ENCODE measurements around the gene LRRC71. TPM values are rescaled to one million over a fixed set of nuclear protein-coding genes. Genes with fewer than 3 reads are reported as not detected.

LRRC71 gene
- total RNA-seq, 1 experiment from 2014 or later, result 0.22 TPM

- TF ChIP-seq NR3C1 (CRISPR knock-in tag; conservative IDR thresholded peaks at IDR 0.05; ENCODE audit: low read depth) (no peak), ZNF512 (CRISPR knock-in tag; IDR thresholded peaks at IDR 0.05; ENCODE audit: borderline replicate concordance) (no peak), E2F1 (CRISPR knock-in tag; IDR thresholded peaks at IDR 0.05) (no peak), JUN (CRISPR knock-in tag; IDR thresholded peaks at IDR 0.05) (no peak), ZNF219 (CRISPR knock-in tag; IDR thresholded peaks at IDR 0.05; ENCODE audit: borderline replicate concordance) (no peak), RELA (CRISPR knock-in tag; IDR thresholded peaks at IDR 0.05; ENCODE audit: borderline replicate concordance) (no peak), ZNF532 (CRISPR knock-in tag; IDR thresholded peaks at IDR 0.05; ENCODE audit: borderline replicate concordance) (no peak), AFF4 (CRISPR knock-in tag; IDR thresholded peaks at IDR 0.05; ENCODE audit: borderline replicate concordance) (no peak)
Observed at GRCh38 chr1:156909671-156910070, 10.8 kb upstream of the LRRC71 start (continued).

- DNase-seq (ENCODE audit: low spot score), result peak; percentile 82
- peaks cover 17% of the 10 kb centered on the region for H3K27me3 Mint-ChIP-seq (ENCODE audit: low read depth)
- POLR2A ChIA-PET, result no interaction called here
- TF ChIP-seq CTCF (IDR thresholded peaks at IDR 0.05), result peak; percentile 98
- TF ChIP-seq HMGXB4 (CRISPR knock-in tag; IDR thresholded peaks at IDR 0.05), result 0 out of 2 replicates have a peak, but pooled peaks have one; percentile 54
- no peak for TF ChIP-seq NFYB (CRISPR knock-in tag; conservative IDR thresholded peaks at IDR 0.05; ENCODE audit: low read depth)
- TF ChIP-seq ZSCAN18 (CRISPR knock-in tag; IDR thresholded peaks at IDR 0.05), result no peak
- peak; percentile 97; the same call in 1 of the 2 replicates for TF ChIP-seq ZNF512 (CRISPR knock-in tag; IDR thresholded peaks at IDR 0.05; ENCODE audit: borderline replicate concordance)
- no peak for TF ChIP-seq OVOL2 (CRISPR knock-in tag; IDR thresholded peaks at IDR 0.05; ENCODE audit: borderline replicate concordance)
- TF ChIP-seq SMAD3 (CRISPR knock-in tag; IDR thresholded peaks at IDR 0.05; ENCODE audit: borderline replicate concordance), result no peak
- TF ChIP-seq FOXP1 (CRISPR knock-in tag; IDR thresholded peaks at IDR 0.05; ENCODE audit: borderline replicate concordance), result 0 out of 2 replicates have a peak, but pooled peaks have one; percentile 49
- TF ChIP-seq SMAD4 (CRISPR knock-in tag; IDR thresholded peaks at IDR 0.05), result no peak
- TF ChIP-seq ZNF121 (CRISPR knock-in tag; IDR thresholded peaks at IDR 0.05), result peak; percentile 35; the same call in 1 of the 2 replicates
Observed at GRCh38 chr1:156910309-156910782, 10.1 kb upstream of the LRRC71 start.

More at GRCh38 chr1:156910309-156910782, 10.1 kb upstream of the LRRC71 start:
- Mint-ChIP-seq H3K36me3 (no peaks in the 10 kb centered on the region), H3K4me3 (peak overlapping the region; percentile 67), H3K27ac (no peak overlapping the region), H3K9me3 (no peaks in the 10 kb centered on the region), H3K4me1 (peaks cover 17% of the 10 kb centered on the region)
- peak; percentile 71 for ATAC-seq
- CTCF ChIA-PET, result interaction anchor here (0.6 to 4.3 kb wide), 27 partner anchors 8 to 283 kb away, joined by 3 to 42 read pairs (median 5); partner anchors contain the start of genes INSRR, NTRK1, PEAR1 and PRCC
